OCI-LY7 (cell line): ENCODE data around the gene HSBP1L1. TPM values are rescaled to one million over a fixed set of nuclear protein-coding genes. Genes with fewer than 3 reads are reported as not detected.

Experiments
- BruUV-seq: library from RNA; stranded (reverse); fragments of 400-500 nt; replicated peaks from 2 replicates; lab custom pipeline; 2021; lab: Mats Ljungman, UMichigan
- CTCF ChIA-PET: fragments of 300-600 bp; sonication (Branson Sonifier 250); formaldehyde crosslinking; loops from one replicate; lab custom pipeline; 2022; ENCODE audit warnings: antibody characterized with exemption; ENCODE audit not compliant: unreplicated experiment; lab: Charles Lee
- POLR2A ChIA-PET: fragments of 300-600 bp; sonication (Branson Sonifier 250); formaldehyde crosslinking; loops from one replicate; lab custom pipeline; 2022; ENCODE audit warnings: antibody characterized with exemption; lab: Charles Lee
- DNase-seq: peaks from one replicate; pipeline ENCODE4 v3.0.0-alpha.2; 2015; ENCODE audit warnings: low spot score
- H2AFZ ChIP-seq: fragments of 200-600 bp; sonication (generic), shearing (Covaris generic); 2 replicates; pipeline ENCODE4 v1.6.1; 2014; ENCODE audit warnings: mild to moderate bottlenecking, antibody characterized with exemption, low read length, moderate library complexity
- H3K27ac ChIP-seq: fragments of 200-600 bp; sonication (generic); 2 replicates; pipeline ENCODE4 v1.5.1; 2014; ENCODE audit warnings: mixed run types, low read depth, mild to moderate bottlenecking, moderate library complexity, low read length, inconsistent platforms; ENCODE audit not compliant: poor library complexity, severe bottlenecking
- H3K36me3 ChIP-seq: fragments of 200-600 bp; sonication (generic); 2 replicates; pipeline ENCODE4 v1.6.1; 2014; ENCODE audit warnings: mild to moderate bottlenecking, antibody characterized with exemption, low read length, moderate library complexity, mixed read lengths; ENCODE audit not compliant: insufficient read depth
- H3K4me1 ChIP-seq: fragments of 200-600 bp; sonication (generic); 2 replicates; pipeline ENCODE4 v1.5.1; 2014; ENCODE audit warnings: mild to moderate bottlenecking, low read length; ENCODE audit not compliant: insufficient read depth, poor library complexity, severe bottlenecking
- H3K4me2 ChIP-seq: fragments of 200-600 bp; sonication (generic); 2 replicates; pipeline ENCODE4 v1.6.1; 2014; ENCODE audit warnings: mild to moderate bottlenecking, low read length
- H3K4me3 ChIP-seq: fragments of 200-600 bp; sonication (generic); 2 replicates; pipeline ENCODE4 v1.5.1; 2014; ENCODE audit warnings: mild to moderate bottlenecking, low read depth, low read length; ENCODE audit not compliant: poor library complexity, severe bottlenecking
- H3K79me2 ChIP-seq: fragments of 200-600 bp; sonication (generic); 2 replicates; pipeline ENCODE4 v1.6.1; 2016; ENCODE audit warnings: low read depth, mild to moderate bottlenecking, low read length, moderate library complexity, mixed read lengths; ENCODE audit not compliant: insufficient read depth
- H3K9me2 ChIP-seq: fragments of 200-600 bp; sonication (generic); 2 replicates; pipeline ENCODE4 v1.6.1; 2016; ENCODE audit warnings: mild to moderate bottlenecking, low read length, mixed read lengths; ENCODE audit not compliant: insufficient read depth
- H3K9me3 ChIP-seq: fragments of 200-600 bp; sonication (generic); 2 replicates; pipeline ENCODE4 v1.6.1; 2014; ENCODE audit warnings: mild to moderate bottlenecking, mixed run types, low read length, mixed read lengths
- H4K20me1 ChIP-seq: fragments of 200-600 bp; sonication (generic); 2 replicates; pipeline ENCODE4 v1.6.1; 2014; ENCODE audit warnings: mild to moderate bottlenecking, antibody characterized with exemption, low read length, moderate library complexity, mixed read lengths; ENCODE audit not compliant: insufficient read depth
- CTCF ChIP-seq: fragments of 200-600 bp; sonication (generic); conservative IDR thresholded peaks from 2 replicates; pipeline ENCODE4 v1.5.1; 2014; ENCODE audit warnings: mild to moderate bottlenecking, antibody characterized with exemption, low read length, moderate library complexity, mixed read lengths
- EZH2phosphoT487 ChIP-seq: fragments of 200-600 bp; sonication (generic); IDR thresholded peaks from 2 replicates; pipeline ENCODE4 v1.6.1; 2018; ENCODE audit warnings: low read depth, borderline replicate concordance, mild to moderate bottlenecking, mixed run types, antibody characterized with exemption, low read length, moderate library complexity, mixed read lengths
- intact Hi-C: fragments of 100-400 bp; cut with micrococcal nuclease; formaldehyde crosslinking; loops from one replicate; pipeline ENCODE4 v1.10.0; 2022; ENCODE audit not compliant: unreplicated experiment
- total RNA-seq, 2 experiments: library from RNA; depleted of rRNA in 1 of 2; stranded (reverse); fragments of >200 nt in 1 of 2; shearing (Covaris generic) in 1 of 2; gene quantifications; 2 replicates each; pipeline ENCODE4 v1.2.3, GENCODE V29; 2014 to 2022

Gene HSBP1L1
- total RNA-seq, 2 experiments from 2014 or later = not detected

GRCh38 chr18:79963658-79964329 is 649 bp upstream of the HSBP1L1 start:
- BruUV-seq = no TSS peak
- no peak overlapping the region for H3K27ac ChIP-seq
- H3K9me2 ChIP-seq = no peaks in the 10 kb centered on the region
- peak overlapping the region; percentile 43 for H3K4me3 ChIP-seq
- intact Hi-C loops = no loop called here
- TF ChIP-seq CTCF (no peak), EZH2phosphoT487 (no peak)
- H4K20me1 ChIP-seq = no peaks in the 10 kb centered on the region
- DNase-seq = no peak
- ChIA-PET POLR2A (no interaction called here), CTCF (no interaction called here)
- H3K36me3 ChIP-seq = no peaks in the 10 kb centered on the region
- no peaks in the 10 kb centered on the region for H3K79me2 ChIP-seq
- no peak overlapping the region for H2AFZ ChIP-seq
- peaks cover 30% of the 10 kb centered on the region for H3K4me1 ChIP-seq
- no peaks in the 10 kb centered on the region for H3K9me3 ChIP-seq
- H3K4me2 ChIP-seq = peak overlapping the region; percentile 55; the same call in 1 of the 2 replicates

- H3K4me1 ChIP-seq = peaks cover 20% of the 10 kb centered on the region
- no peaks in the 10 kb centered on the region for H3K9me3 ChIP-seq
- H3K79me2 ChIP-seq = no peaks in the 10 kb centered on the region
- no peaks in the 10 kb centered on the region for H3K9me2 ChIP-seq
- H3K4me3 ChIP-seq = no peak overlapping the region
- no peak for DNase-seq
- intact Hi-C loops = no loop called here
- TF ChIP-seq CTCF = no peak
- TF ChIP-seq EZH2phosphoT487 = no peak
- no peaks in the 10 kb centered on the region for H4K20me1 ChIP-seq
- ChIA-PET POLR2A (no interaction called here), CTCF (no interaction called here)
- no TSS peak for BruUV-seq
- no peak overlapping the region for H3K27ac ChIP-seq
- H3K36me3 ChIP-seq = no peaks in the 10 kb centered on the region
- H3K4me2 ChIP-seq = peak overlapping the region; percentile 55
- no peak overlapping the region for H2AFZ ChIP-seq
These were observed 868 bp downstream of the HSBP1L1 start for GRCh38 chr18:79965119-79965902.
